Midbrain (tissue), 1 donor: ENCODE measurements around the gene RAPGEFL1.
"Not testable (repeated sequence)": the region's sequence is repeated elsewhere in the genome, so short reads cannot be mapped to it uniquely, and the experiment has no call there.

ENCODE experiments used
- DNase-seq: peaks from one replicate; lab custom pipeline; 2025; lab: John Stamatoyannopoulos, UW

RAPGEFL1 gene

DNA sequence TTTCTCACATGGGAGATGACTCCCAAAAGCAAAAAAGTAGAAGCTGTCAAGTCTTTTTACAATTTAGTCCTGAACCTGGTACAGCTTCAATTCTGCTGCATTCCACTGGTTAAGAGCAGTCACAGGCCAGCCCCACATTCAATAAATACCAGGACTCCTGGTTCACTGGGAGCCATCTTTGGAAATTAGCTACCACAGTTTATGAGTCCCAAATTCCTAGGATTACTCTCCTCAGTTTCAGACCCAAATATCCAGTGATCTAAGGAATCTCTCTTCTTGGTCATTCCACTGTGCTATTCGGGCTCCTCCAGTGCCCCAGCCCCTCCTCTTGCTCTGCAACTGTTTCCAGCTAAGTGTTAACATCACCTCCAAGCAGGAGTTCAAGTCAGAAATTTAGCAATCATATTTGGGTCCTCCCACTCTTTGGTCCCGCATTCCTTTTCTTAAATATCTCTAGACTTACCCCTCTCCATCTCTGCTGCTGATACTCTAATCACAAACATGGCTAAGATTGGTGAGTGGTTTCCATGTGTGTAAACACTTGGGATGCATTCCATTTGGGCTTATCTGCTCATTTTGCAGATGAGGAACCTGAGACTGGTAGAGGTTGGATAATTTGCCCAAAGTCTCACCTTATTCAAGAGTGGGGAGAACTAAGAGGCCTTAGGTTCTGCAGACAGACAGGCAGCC lies 32.3 kb downstream of the RAPGEFL1 start:
- no peak for DNase-seq

DNA sequence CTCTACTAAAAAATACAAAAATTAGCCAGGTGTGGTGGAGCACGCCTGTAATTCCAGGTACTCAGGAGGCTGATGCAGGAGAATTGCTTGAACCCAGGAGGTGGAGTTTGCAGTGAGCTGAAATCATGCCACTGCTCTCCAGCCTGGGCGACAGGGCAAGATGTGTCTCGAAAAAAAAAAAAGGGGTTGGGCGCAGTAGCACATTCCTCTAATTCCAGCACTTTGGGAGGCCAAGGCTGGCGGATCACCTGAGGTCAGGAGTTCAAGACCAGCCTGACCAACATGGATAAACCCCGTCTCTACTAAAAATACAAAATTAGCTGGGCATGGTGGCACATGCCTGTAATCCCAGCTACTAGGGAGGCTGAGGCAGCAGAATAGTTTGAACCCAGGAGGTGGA lies 36.6 kb downstream of the RAPGEFL1 start:
- not testable (repeated sequence) for DNase-seq

DNA sequence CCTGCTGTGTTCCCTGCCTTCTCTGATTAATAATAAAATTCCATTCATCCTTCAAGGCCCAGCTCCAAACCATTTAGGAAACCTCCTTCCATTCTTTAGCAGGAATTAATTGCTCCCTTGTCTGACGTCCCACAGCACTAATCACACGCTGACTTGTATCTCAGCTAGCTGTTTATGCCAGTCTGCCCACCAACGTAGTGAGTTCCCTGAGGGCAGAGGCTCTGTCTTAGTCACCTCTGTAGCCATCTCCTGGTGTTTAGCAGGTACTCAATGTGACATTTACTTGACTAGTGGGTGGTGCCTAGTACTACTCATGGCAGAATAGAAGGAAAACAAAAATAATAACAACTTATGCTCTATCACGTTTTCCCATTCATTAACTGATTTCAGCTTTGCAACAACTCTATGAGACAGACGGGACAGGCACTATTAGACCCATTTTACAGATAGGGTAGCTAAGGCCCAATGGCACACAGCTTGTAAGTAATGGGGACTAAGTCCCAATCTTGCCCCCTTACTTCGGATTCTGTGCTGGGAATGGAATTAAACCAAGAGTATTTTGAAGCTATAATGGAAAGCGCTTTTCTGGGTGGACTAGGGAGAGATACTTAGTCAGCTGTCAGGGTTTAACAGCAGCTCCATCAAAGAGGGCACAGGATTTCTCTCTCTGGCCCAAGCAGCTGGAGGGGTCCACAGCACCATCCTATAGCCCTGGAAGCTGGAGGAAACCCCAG lies 40.9 kb downstream of the RAPGEFL1 start:
- no peak for DNase-seq

DNA sequence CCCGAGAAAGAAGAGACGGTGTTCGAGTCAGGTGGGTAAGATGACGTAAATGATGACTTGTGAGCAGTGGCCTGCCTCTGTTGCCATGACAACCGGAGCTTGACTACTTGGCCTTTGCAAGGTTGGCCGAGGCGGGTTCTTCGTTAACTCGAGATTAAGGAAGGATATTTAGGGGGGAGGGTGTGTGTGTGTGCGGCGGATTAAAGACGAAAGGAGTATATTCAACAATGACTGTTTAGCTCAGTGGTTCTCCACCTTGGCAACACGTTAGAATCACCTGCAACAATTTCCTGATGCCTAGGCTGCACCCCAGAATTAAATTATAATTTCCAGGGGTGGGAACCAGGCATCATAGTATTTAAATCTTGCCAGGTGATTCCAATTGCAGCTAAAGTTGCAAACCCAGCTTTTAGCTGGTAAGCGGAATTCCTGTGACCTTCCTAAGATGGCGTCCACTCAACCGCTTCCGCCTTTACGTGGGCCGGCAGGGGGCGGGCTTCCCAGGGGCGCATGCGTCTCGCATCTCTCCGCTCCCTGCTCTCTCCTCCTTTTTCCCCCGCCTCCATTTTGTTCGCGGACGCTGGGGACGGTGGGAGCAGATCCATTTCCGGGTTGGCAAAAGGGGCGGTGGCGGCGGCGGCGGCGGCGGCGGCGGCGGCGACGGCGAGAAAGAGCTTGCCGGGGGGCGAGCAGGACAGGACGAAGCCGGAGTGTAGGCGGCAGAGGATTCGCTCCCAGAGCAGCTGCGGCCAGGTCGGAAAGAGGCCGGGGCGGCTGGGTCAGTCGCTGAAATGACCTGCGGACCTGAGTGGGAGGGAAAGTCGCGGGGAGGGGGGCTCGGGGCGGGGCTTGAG lies 41.7 kb downstream of the RAPGEFL1 start, which contains the start of gene WIPF2:
WIPF2 (plus strand) TSS at position 565 of the 854 bp plus-strand sequence. CDS start 37,156 bp downstream, outside the sequence.
- DNase-seq = peak; percentile 97

DNA sequence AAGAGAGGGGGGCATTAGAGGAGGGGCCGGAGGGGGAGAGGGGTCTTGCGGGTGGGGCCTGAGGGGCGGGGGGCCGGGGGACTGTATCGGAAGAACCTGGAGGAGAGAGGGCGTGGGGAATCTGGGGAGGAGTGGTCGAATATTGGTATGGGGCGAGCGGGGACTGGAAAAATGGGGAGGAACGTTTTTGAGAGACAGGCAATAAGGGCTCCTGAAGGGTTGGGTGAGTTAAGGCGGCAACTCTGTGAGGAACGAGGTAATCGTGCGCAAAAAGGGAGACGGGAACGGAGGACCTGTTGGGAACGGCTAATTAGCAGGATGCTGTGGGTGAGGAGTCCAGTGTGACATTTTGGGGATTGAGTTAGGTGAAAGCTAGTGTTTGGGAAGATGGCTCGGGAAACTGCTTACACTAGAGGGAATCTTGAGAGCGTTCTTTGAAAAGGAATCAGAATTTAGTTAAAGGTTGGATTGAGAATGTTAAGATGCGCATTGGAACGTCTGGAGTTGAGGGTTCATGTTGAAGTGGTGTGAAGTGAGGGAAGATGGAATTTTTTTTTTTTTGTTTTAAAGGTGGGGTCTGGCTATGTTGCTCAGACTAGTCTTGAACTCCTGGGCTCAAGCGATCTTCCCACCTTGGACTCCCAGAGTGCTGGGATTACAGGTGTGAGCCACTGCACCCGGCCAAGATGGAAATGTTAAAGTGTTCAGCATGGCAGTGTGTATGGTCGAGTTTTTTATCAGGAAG lies 42.5 kb downstream of the RAPGEFL1 start:
- peak; percentile 61 for DNase-seq

DNA sequence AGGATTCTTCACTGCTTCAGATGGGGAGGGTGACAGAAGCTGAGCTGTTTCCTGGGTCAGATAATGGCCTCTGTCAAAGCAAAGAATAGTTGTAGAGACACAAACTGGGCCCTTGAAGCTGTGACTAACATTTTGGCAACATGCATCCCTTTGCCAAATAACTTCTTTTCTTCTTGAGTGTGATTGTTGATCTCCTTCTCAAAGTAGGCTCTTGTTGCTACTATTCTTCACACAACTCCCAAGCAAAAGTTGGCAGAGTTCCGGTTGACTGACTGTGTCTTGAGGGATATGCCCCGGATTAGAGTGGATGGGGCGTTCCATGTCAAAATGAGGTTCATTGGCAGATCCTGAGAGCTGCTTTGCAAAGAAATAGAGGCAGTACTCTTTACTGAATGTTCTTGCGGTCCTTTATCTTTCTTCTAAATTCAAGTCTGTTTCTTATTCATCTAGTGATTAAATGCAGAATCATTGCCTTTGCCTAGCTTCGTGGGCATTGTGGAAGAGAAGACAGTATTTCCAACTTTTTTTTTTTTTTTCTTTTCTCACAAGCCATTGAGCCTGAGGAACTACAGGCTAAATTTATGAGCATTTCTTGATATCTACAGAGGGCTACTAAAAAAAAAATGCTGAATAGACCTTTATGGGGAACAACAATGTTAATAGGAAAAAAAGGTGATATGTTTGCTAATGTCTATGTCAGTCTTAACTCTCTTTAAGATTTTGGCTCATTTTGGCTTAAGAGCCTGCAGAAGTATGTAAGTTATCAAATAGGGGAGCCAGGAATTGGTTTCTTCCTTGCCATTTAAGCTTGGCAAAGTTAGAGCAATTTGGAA lies 47.7 kb downstream of the RAPGEFL1 start:
- peak; percentile 82 for DNase-seq

DNA sequence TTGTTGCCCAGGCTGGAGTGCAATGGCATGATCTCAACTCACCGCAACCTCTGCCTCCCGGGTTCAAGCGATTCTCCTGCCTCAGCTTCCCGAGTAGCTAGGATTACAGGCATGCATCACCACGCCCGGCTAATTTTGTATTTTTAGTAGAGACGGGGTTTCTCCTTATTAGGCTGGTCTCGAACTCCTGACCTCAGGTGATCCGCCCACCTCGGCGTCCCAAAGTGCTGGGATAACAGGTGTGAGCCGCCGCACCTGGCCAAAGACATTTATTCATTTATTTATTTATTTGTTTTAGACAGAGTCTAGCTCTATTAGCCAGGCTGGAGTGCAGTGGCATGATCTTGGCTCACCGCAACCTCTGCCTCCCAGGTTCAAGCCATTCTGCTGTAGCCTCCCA lies 51.9 kb downstream of the RAPGEFL1 start:
- DNase-seq = not testable (repeated sequence)

DNA sequence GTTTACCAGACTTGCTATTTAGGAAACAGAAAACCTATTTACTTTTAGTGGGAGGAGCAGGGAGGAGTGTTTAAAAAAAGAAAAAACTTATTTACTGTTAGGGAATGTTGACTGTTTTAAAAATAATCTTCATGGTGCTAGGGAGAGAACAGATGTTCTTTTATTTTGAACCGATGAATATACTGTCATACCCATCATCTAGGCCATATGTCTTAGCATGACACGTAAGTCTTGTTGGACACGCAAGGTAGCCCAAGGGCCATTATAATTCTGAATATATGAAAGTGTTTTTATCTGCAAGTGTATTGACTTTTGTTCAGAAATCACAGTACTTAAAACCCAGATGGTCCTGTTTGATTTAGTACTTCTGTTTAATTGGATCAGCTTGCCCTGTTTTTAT lies 53.4 kb downstream of the RAPGEFL1 start:
- DNase-seq = no peak

DNA sequence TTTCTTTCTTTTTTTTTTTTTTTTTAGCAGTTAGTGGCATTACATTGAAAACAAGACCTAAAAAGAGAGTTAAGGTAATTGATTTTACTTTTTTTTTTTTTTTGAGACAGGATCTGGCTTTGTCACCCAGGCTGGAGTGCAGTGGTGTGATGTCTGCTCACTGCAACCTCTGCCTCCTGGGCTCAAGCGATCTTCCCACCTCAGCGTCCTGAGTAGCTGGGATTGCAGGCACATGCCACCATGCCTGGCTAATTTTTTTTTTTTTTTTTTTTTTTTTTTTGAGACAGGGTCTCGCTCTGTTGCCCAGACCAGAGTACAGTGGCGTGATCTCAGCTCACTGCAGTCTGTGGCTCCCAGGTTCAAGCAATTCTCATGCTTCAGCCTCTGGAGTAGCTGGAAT lies 54.7 kb downstream of the RAPGEFL1 start:
- not testable (repeated sequence) for DNase-seq

DNA sequence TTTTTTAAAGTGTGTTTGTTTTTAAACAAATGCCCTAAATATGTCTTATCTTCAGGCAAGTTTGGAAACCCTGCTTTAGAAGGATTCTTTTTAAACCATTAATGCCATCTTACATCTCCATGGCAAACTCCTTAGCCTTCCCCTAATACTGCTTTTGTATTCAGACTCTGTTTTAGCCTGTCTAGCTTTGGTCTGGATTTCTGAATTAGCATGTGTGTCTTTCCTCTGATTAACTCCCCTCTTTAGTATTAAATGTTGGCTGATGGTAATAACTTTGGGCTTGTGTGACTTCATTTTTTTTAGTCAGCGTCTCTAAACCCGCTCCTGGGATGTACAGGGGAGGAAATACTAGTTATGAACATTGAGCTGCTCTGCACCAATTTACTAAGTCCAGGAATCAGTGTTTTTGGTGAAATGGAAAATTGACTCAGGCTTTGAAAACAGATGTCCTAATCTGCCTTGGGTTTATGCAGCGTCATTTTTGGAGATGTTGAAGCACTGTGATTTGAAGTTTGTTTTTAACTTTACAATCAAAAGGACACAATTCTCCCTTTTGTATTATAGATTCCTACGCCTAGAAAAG lies 64.1 kb downstream of the RAPGEFL1 start:
- no peak for DNase-seq

DNA sequence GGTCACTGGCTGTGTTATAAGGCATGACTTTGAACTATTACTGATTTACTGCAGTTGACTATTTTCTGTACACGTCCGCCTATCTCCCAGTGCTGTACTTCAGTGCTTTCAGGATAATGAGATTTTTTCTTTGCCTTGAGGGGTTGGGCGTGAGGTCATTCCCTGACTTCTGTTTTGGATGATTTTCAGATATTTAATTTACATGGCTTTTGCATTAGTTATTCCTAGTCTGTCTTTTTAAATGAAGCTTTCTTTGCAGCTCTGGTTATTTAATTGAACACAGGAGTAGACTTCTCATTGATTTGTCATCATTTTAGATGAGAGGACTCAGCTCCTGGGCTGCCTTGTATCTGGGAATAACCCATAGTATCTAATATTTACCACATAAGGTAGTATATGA lies 65.5 kb downstream of the RAPGEFL1 start:
- DNase-seq = no peak

DNA sequence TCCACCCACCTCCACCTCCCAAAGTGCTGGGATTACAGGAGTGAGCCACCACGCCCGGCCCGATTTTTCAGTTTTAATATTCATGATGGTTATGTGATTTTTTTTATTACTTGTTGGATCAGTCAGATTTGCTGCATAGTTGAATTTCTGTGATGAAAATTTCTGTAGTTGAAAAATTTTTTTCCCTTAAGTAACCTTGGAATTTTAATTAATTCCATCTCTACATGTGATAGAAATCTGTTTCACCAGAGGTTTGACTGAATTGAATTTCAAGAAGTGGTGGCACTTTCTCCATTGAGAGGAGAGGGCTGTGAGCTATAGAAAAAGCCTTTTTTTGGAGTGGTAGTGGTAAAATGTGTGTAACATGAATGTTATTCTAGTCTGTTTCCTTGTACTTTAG lies 66.5 kb downstream of the RAPGEFL1 start:
- no peak for DNase-seq

DNA sequence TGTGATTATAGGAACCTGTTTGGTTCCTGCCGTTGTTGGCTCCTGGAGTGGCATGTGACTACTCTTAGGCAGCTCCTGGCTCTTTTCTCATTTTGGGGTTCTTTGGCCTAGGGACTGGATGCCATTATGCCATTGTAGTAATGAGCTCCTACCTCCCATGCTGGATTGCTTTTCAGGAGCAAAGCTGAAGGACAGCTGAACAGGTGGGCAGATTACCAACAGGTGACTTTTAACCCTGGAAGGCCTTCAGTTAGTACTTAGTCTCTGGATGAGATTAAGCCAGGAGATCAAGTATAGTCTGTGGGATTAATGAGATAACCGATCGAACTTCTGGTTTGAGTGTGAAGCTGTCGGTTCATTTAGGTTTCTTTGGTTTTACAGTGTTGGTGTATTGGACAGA lies 67.0 kb downstream of the RAPGEFL1 start:
- DNase-seq = no peak
